SU-DHL-6 (cell line): ENCODE measurements around the gene POLR2J.

Source experiments
- H2AFZ ChIP-seq: fragments of 200-600 bp; sonication (generic); 2 replicates; pipeline ENCODE4 v1.6.1; 2014; ENCODE audit warnings: low read depth, mild to moderate bottlenecking, moderate library complexity, mixed read lengths, antibody characterized with exemption, low read length; ENCODE audit not compliant: severe bottlenecking
- H3F3A ChIP-seq: fragments of 200-600 bp; shearing (Covaris generic); 2 replicates; pipeline ENCODE4 v1.6.0; 2016; ENCODE audit warnings: antibody characterized with exemption, mild to moderate bottlenecking; ENCODE audit not compliant: insufficient read depth
- H3K27ac ChIP-seq: fragments of 200-600 bp; sonication (generic); 2 replicates; pipeline ENCODE4 v1.5.1; 2016; ENCODE audit warnings: low read depth, mild to moderate bottlenecking, low read length, moderate library complexity, mixed read lengths
- H3K27me3 ChIP-seq: fragments of 200-600 bp; sonication (generic), shearing (Covaris generic); 2 replicates; pipeline ENCODE4 v1.6.0; 2014; ENCODE audit warnings: mild to moderate bottlenecking, low read length
- H3K36me3 ChIP-seq: fragments of 200-600 bp; sonication (generic); 2 replicates; pipeline ENCODE4 v1.6.1; 2014; ENCODE audit warnings: mild to moderate bottlenecking, low read length, mixed read lengths
- H3K4me2 ChIP-seq: fragments of 300-600, 200-600 bp; shearing (Covaris generic), sonication (generic); 2 replicates; pipeline ENCODE4 v1.6.0; 2014; ENCODE audit warnings: low read length, low read depth, mild to moderate bottlenecking; ENCODE audit not compliant: poor library complexity, severe bottlenecking
- H3K4me3 ChIP-seq: fragments of 200-600 bp; sonication (generic); 2 replicates; pipeline ENCODE4 v1.5.1; 2014; ENCODE audit warnings: antibody characterized with exemption, low read length, mild to moderate bottlenecking, mixed read lengths; ENCODE audit not compliant: insufficient read depth, poor library complexity, severe bottlenecking
- H3K79me2 ChIP-seq: fragments of 200-600 bp; sonication (generic); 2 replicates; pipeline ENCODE4 v1.6.1; 2014; ENCODE audit warnings: mild to moderate bottlenecking, low read length, moderate library complexity; ENCODE audit not compliant: insufficient read depth
- H3K9ac ChIP-seq: fragments of 200-600 bp; sonication (generic); 2 replicates; pipeline ENCODE4 v1.7.0; 2014; ENCODE audit warnings: mild to moderate bottlenecking, low read length
- H3K9me2 ChIP-seq: fragments of 200-600 bp; sonication (generic); replicated peaks from 2 replicates; pipeline ENCODE4 v1.6.1; 2014; ENCODE audit warnings: low read length; ENCODE audit not compliant: insufficient read depth
- H3K9me3 ChIP-seq: fragments of 200-600 bp; sonication (generic); 2 replicates; pipeline ENCODE4 v1.6.1; 2014; ENCODE audit warnings: low read length, mixed read lengths; ENCODE audit not compliant: insufficient read depth
- H4K20me1 ChIP-seq: fragments of 200-600 bp; sonication (generic); 2 replicates; pipeline ENCODE4 v1.6.1; 2014; ENCODE audit warnings: low read depth, mild to moderate bottlenecking, antibody characterized with exemption, low read length, moderate library complexity, mixed read lengths
- EZH2phosphoT487 ChIP-seq: fragments of 200-600 bp; sonication (generic), shearing (Covaris generic); conservative IDR thresholded peaks from 2 replicates; pipeline ENCODE4 v1.6.1; 2018; ENCODE audit warnings: mild to moderate bottlenecking, antibody characterized with exemption, low read length, moderate library complexity, mixed read lengths
- TF ChIP-seq, protein P1 (sequence below): fragments of 200-600 bp; sonication (generic); IDR thresholded peaks from one replicate; pipeline ENCODE4 v1.5.1; 2017; ENCODE audit warnings: antibody characterized with exemption, mild to moderate bottlenecking, low read length, moderate library complexity; ENCODE audit not compliant: insufficient read depth, poor library complexity, severe bottlenecking

POLR2J gene

GRCh38 chr7:102434039-102434486, 44.7 kb downstream of the POLR2J start:
- Histone ChIP-seq H3K27me3 (no peaks in the 10 kb centered on the region), H4K20me1 (no peaks in the 10 kb centered on the region), H3K4me3 (peak overlapping the region; percentile 84), H3K4me2 (peak overlapping the region; percentile 80), H3K9ac (peak overlapping the region; percentile 94), H3K9me2 (no peaks in the 10 kb centered on the region), H3K27ac (peak overlapping the region; percentile 92), H3K79me2 (peaks cover 32% of the 10 kb centered on the region), H3K36me3 (0 out of 2 replicates have a peak, but pooled peaks cover 9% of the 10 kb centered on the region), H3K9me3 (no peaks in the 10 kb centered on the region), H3F3A (peaks cover 30% of the 10 kb centered on the region), H2AFZ (peak overlapping the region; percentile 44)
- TF ChIP-seq, protein P1, sequence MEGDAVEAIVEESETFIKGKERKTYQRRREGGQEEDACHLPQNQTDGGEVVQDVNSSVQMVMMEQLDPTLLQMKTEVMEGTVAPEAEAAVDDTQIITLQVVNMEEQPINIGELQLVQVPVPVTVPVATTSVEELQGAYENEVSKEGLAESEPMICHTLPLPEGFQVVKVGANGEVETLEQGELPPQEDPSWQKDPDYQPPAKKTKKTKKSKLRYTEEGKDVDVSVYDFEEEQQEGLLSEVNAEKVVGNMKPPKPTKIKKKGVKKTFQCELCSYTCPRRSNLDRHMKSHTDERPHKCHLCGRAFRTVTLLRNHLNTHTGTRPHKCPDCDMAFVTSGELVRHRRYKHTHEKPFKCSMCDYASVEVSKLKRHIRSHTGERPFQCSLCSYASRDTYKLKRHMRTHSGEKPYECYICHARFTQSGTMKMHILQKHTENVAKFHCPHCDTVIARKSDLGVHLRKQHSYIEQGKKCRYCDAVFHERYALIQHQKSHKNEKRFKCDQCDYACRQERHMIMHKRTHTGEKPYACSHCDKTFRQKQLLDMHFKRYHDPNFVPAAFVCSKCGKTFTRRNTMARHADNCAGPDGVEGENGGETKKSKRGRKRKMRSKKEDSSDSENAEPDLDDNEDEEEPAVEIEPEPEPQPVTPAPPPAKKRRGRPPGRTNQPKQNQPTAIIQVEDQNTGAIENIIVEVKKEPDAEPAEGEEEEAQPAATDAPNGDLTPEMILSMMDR = no peak
- no peak for TF ChIP-seq EZH2phosphoT487

- H3K9ac ChIP-seq = peak within 1 kb of the TSS; percentile 94
- H3K79me2 ChIP-seq = peaks cover 32% of the 10 kb centered on the region
- H3F3A ChIP-seq = peaks cover 29% of the 10 kb centered on the region
- peak within 1 kb of the TSS; percentile 44 for H2AFZ ChIP-seq
- peak within 1 kb of the TSS; percentile 80 for H3K4me2 ChIP-seq
- no peaks in the 10 kb centered on the region for H3K9me3 ChIP-seq
- H3K9me2 ChIP-seq = no peaks in the 10 kb centered on the region
- H3K4me3 ChIP-seq = peak within 1 kb of the TSS; percentile 84
- H3K27me3 ChIP-seq = no peaks in the 10 kb centered on the region
- TF ChIP-seq, protein P1 = no peak
- no peak for TF ChIP-seq EZH2phosphoT487
- no peaks in the 10 kb centered on the region for H4K20me1 ChIP-seq
- 0 out of 2 replicates have a peak, but pooled peaks cover 9% of the 10 kb centered on the region for H3K36me3 ChIP-seq
- peak within 1 kb of the TSS; percentile 92 for H3K27ac ChIP-seq
Observed at GRCh38 chr7:102433219-102434038, 45.3 kb downstream of the POLR2J start, which contains the start of gene ORAI2. TSS of gene ORAI2 (plus strand) at chr7:102433575. CDS start at chr7:102438957, 5,382 bp downstream.

DNA sequence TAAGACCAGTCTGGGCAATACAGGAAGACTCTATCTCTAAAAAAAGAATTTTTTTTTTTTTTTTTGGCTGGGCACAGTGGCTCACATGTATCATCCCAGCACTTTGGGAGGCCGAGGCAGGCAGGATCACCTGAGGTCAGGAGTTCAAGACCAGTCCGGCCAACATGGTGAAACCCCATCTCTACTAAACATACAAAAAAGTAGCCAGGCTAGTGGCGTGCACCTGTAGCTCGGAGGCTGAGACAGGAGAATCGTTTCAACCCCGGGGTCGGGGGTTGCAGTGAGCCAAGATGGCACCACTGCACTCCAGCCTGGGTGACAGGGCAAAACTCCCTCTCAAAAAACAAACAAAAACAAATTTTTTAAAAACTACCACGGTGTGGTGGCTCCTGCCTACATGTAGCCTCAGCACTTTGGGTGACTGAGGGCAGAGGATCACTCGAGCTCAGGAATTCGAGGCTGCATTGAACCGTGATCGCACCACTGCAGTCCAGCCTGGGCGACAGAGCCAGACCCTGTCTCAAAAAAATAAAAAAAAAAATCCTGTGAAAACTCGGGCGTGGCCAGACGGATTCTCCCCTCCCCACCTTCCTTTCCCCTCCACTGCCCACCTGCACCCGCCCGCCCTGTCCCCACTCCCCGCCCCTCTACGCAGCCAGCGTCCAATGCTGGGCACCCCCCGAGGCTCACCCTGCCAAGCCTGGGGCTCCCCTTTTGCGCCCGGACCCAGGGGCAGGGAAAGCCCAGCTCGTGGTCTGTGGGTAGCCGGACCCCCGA, 46.1 kb downstream of the POLR2J start:
- Histone ChIP-seq H3K9ac (peak overlapping the region; percentile 94), H3K4me2 (peak overlapping the region; percentile 59), H4K20me1 (no peaks in the 10 kb centered on the region), H2AFZ (no peak overlapping the region), H3K9me3 (no peaks in the 10 kb centered on the region), H3K27ac (peak overlapping the region; percentile 92), H3K27me3 (no peaks in the 10 kb centered on the region), H3K9me2 (no peaks in the 10 kb centered on the region), H3K4me3 (peak overlapping the region; percentile 84), H3K36me3 (0 out of 2 replicates have a peak, but pooled peaks cover 9% of the 10 kb centered on the region), H3F3A (peaks cover 35% of the 10 kb centered on the region), H3K79me2 (peaks cover 32% of the 10 kb centered on the region)
- TF ChIP-seq EZH2phosphoT487 = no peak
- TF ChIP-seq, protein P1 = no peak
